ENCODE measurements around the gene ZNF683. TPM values are rescaled to one million over a fixed set of nuclear protein-coding genes. Genes with fewer than 3 reads are reported as not detected.

The ZNF683 gene
- polyA plus RNA-seq, 1 donor from 2014 or later = not detected

DNA sequence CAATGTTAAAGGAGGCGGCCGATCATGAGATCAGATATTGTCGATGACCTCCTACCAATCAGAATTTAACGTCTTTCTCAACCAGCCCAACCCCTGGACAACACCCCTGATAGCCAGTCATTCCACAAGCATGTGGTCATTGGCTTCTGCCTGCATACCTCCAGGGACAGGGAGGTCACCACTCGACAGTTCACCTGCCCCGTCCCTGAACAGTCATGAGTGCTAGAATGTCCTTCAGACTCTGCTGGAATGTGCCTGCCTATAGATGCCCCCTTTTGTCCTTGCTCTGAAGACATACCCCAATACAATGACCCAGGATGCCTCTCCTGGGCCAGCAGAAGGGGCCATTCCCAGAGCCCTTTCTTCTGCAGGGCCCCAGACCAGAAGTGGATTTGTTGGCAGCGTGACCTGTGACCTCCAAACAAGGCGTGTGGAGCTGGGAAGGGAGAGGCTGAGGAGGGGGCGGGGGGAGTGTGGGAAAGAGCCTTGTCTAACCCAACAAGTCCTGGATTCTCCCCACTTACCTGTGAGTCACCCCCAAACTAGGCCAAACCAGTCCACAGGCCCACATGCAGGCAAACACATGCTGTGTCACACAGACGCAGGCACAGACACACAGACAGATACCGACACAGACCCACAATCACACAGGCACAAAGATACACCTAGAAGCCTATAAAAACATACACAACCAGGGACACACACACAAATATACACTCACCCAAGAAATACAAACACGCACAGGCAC is 20.8 kb downstream of the ZNF683 start:
- no peak overlapping the region for H3K9ac ChIP-seq (ENCODE audit: low read length)
- no peak overlapping the region for H3K4me3 ChIP-seq (ENCODE audit: low read length)
- H3K9me2 ChIP-seq (ENCODE audit: insufficient read depth, low read length) = no peaks in the 10 kb centered on the region
- no peaks in the 10 kb centered on the region for H3K36me3 ChIP-seq (ENCODE audit: insufficient read depth, low read length)
- H3K79me2 ChIP-seq (replicated peaks; ENCODE audit: insufficient read depth, low read length) = no peaks in the 10 kb centered on the region
- TF ChIP-seq RAD21 (conservative IDR thresholded peaks at IDR 0.05) = no peak
- TF ChIP-seq POLR2AphosphoS5 (IDR thresholded peaks at IDR 0.05) = no peak
- TF ChIP-seq SMC3 (conservative IDR thresholded peaks at IDR 0.05; ENCODE audit: poor library complexity) = no peak
- no peak for TF ChIP-seq EZH2 (IDR thresholded peaks at IDR 0.05; ENCODE audit: borderline replicate concordance, insufficient read depth, low read length, poor library complexity, severe bottlenecking)
- no peak for TF ChIP-seq TAF1 (IDR thresholded peaks at IDR 0.05; ENCODE audit: low read depth)
- H3K27ac ChIP-seq (ENCODE audit: low read length) = no peak overlapping the region
- no peak overlapping the region for H3K4me2 ChIP-seq (ENCODE audit: low read length)
- H3K27me3 ChIP-seq (ENCODE audit: insufficient read depth, low read depth, low read length) = no peaks in the 10 kb centered on the region
- H3K9me3 ChIP-seq (ENCODE audit: low read length) = no peaks in the 10 kb centered on the region
- no peak overlapping the region for H2AFZ ChIP-seq (ENCODE audit: low read depth, low read length)
- no peaks in the 10 kb centered on the region for H4K20me1 ChIP-seq (ENCODE audit: insufficient read depth)
- no peaks in the 10 kb centered on the region for H3F3A ChIP-seq (ENCODE audit: insufficient read depth, low read length, poor library complexity, severe bottlenecking)

DNA sequence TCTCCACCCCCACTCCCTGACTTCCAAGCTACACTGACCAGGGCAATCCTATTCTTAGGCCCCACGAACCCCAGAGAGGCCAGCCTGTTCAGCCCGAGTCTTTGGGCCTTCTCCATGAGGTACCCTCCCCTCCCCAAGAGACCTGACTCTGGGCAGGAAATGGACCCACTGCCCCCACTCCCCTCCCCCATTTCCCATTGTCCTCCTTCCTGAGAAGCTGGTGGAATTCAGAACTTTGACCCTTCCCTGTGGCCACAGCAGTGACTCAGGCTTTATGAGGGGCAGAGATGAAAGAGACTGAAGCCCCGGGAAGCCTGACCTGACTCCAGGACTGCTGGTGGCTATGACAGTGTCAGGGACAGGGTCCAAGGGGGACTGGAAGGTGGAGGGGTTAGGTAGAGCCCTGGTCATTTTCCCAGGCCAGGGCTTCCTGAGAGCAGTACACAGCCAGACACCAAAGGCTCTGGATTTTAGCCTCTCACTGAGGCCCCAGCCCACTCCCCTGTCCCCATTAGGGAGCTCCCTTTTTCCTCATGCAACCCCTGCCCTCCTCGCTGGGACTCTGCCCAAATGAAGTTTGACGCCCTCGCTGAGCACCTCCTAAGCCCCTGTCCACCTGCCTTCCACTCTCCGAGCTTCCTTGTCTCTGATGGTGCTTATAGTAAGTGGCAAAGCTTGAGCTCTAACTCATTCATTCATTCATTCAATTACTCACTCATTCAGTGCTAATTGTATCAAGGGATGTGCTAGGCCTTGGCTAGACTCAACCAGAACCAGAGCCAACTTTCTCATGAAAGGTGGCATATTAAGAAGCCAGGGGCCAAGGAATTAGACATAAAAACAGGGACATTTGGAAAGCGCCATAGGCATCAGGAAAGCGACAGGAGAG is 21.6 kb downstream of the ZNF683 start:
- H3K27ac ChIP-seq (ENCODE audit: low read length) = no peak overlapping the region
- no peaks in the 10 kb centered on the region for H3K79me2 ChIP-seq (replicated peaks; ENCODE audit: insufficient read depth, low read length)
- H3K9me2 ChIP-seq (ENCODE audit: insufficient read depth, low read length) = no peaks in the 10 kb centered on the region
- H3K27me3 ChIP-seq (ENCODE audit: insufficient read depth, low read depth, low read length) = no peaks in the 10 kb centered on the region
- no peak overlapping the region for H3K4me3 ChIP-seq (ENCODE audit: low read length)
- no peak overlapping the region for H3K9ac ChIP-seq (ENCODE audit: low read length)
- TF ChIP-seq EZH2 (IDR thresholded peaks at IDR 0.05; ENCODE audit: borderline replicate concordance, insufficient read depth, low read length, poor library complexity, severe bottlenecking) (no peak), SMC3 (conservative IDR thresholded peaks at IDR 0.05; ENCODE audit: poor library complexity) (no peak), MXI1 (conservative IDR thresholded peaks at IDR 0.05; ENCODE audit: poor library complexity, severe bottlenecking) (no peak), REST (IDR thresholded peaks at IDR 0.05; ENCODE audit: borderline replicate concordance) (no peak), POLR2AphosphoS5 (IDR thresholded peaks at IDR 0.05) (no peak), TAF1 (IDR thresholded peaks at IDR 0.05; ENCODE audit: low read depth) (no peak), RAD21 (conservative IDR thresholded peaks at IDR 0.05) (no peak), EP300 (conservative IDR thresholded peaks at IDR 0.05; ENCODE audit: poor library complexity, severe bottlenecking) (no peak)
- TF ChIP-seq, protein P1, sequence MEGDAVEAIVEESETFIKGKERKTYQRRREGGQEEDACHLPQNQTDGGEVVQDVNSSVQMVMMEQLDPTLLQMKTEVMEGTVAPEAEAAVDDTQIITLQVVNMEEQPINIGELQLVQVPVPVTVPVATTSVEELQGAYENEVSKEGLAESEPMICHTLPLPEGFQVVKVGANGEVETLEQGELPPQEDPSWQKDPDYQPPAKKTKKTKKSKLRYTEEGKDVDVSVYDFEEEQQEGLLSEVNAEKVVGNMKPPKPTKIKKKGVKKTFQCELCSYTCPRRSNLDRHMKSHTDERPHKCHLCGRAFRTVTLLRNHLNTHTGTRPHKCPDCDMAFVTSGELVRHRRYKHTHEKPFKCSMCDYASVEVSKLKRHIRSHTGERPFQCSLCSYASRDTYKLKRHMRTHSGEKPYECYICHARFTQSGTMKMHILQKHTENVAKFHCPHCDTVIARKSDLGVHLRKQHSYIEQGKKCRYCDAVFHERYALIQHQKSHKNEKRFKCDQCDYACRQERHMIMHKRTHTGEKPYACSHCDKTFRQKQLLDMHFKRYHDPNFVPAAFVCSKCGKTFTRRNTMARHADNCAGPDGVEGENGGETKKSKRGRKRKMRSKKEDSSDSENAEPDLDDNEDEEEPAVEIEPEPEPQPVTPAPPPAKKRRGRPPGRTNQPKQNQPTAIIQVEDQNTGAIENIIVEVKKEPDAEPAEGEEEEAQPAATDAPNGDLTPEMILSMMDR (IDR thresholded peaks at IDR 0.05; ENCODE audit: poor library complexity, severe bottlenecking) = no peak
- H3K4me2 ChIP-seq (ENCODE audit: low read length) = no peak overlapping the region
- H3F3A ChIP-seq (ENCODE audit: insufficient read depth, low read length, poor library complexity, severe bottlenecking) = no peaks in the 10 kb centered on the region
- no peaks in the 10 kb centered on the region for H3K9me3 ChIP-seq (ENCODE audit: low read length)
- no peaks in the 10 kb centered on the region for H3K36me3 ChIP-seq (ENCODE audit: insufficient read depth, low read length)
- H2AFZ ChIP-seq (ENCODE audit: low read depth, low read length) = no peak overlapping the region
- no peaks in the 10 kb centered on the region for H4K20me1 ChIP-seq (ENCODE audit: insufficient read depth)

All from neural cell (in vitro differentiated cells).